K562 (cell line): ENCODE results near the gene ANOS1. TPM values are rescaled to one million over a fixed set of nuclear protein-coding genes. Genes with fewer than 3 reads are reported as not detected.

Experiments used
- ATAC-seq: fragments of 200-7000 bp; cut with Tn5 transposase; 3 replicates; pipeline ENCODE4 v1.9.1; 2020; ENCODE audit warnings: moderate library complexity
- Bru-seq: library from RNA; stranded (reverse); fragments of 400-500 nt; gene quantifications from one replicate; lab custom pipeline; 2021; lab: Mats Ljungman, UMichigan
- BruChase-seq, 2 experiments: library from RNA; stranded (reverse); fragments of 400-500 nt; gene quantifications; one replicate each; lab custom pipeline; 2021; lab: Mats Ljungman, UMichigan
- BruUV-seq: library from RNA; stranded (reverse); fragments of 400-500 nt; replicated peaks from 2 replicates; lab custom pipeline; 2021; lab: Mats Ljungman, UMichigan
- CTCF ChIA-PET: fragments of 300-600 bp; formaldehyde crosslinking; extraction: SDS; loops from one replicate; lab custom pipeline; 2021; ENCODE audit warnings: low intra/inter-chr PET ratio; lab: Yijun Ruan, JAX
- POLR2A ChIA-PET: fragments of 300-600, 350-650 bp; sonication (Branson Sonifier 250); formaldehyde crosslinking; extraction: SDS; loops from one replicate; lab custom pipeline; 2021; ENCODE audit warnings: antibody characterized with exemption, inconsistent platforms; lab: Yijun Ruan, JAX
- DNase-seq, 4 experiments: peaks; one replicate each; pipeline versions ENCODE4 v3.0.0 to v3.0.0-alpha.2; 2011 to 2018; ENCODE audit warnings: low spot score in 3 of 4, mixed read lengths in 3 of 4; ENCODE audit errors: extremely low read depth in 1 of 4
- FAIRE-seq: peaks from 2 replicates; lab custom pipeline; 2011; peaks lifted over from hg19 to GRCh38; lab: Jason Lieb, UNC
- H2AFZ ChIP-seq: 2 replicates; pipeline ENCODE4 v1.6.0; 2011; ENCODE audit warnings: low read depth, low read length, control low read depth, inconsistent platforms
- H3K27ac ChIP-seq: fragments of 200-600 bp; 3 replicates; pipeline ENCODE4 v1.8.0; 2011; ENCODE audit warnings: low read depth, mild to moderate bottlenecking, control low read depth, inconsistent platforms, low read length, moderate library complexity, mixed read lengths; ENCODE audit errors: extremely low read depth
- H3K27me3 ChIP-seq, 2 experiments: fragments of 300-600 bp in 1 of 2; 2 replicates in 1 of 2; 3 replicates in 1 of 2; pipeline versions ENCODE4 v1.6.0 to v1.8.0; 2011; ENCODE audit warnings: inconsistent platforms in 2 of 2, low read length in 2 of 2, mild to moderate bottlenecking in 1 of 2, mixed read lengths in 1 of 2, moderate library complexity in 1 of 2; ENCODE audit not compliant: control insufficient read depth in 2 of 2, insufficient read depth in 2 of 2
- H3K36me3 ChIP-seq: fragments of 300-600 bp; 3 replicates; pipeline ENCODE4 v1.8.0; 2011; ENCODE audit warnings: mild to moderate bottlenecking, low read length, inconsistent platforms; ENCODE audit not compliant: control insufficient read depth, insufficient read depth
- H3K4me1 ChIP-seq, 2 experiments: fragments of 200-600 bp in 1 of 2; replicated peaks in 1 of 2; 2 replicates in 1 of 2; 3 replicates in 1 of 2; pipeline versions ENCODE4 v1.5.1 to v1.8.0; 2011; ENCODE audit warnings: inconsistent platforms in 2 of 2, low read length in 2 of 2, mild to moderate bottlenecking in 1 of 2, mixed read lengths in 1 of 2, moderate library complexity in 1 of 2; ENCODE audit not compliant: control insufficient read depth in 2 of 2, insufficient read depth in 2 of 2
- H3K4me2 ChIP-seq: 2 replicates; pipeline ENCODE4 v1.6.1; 2011; ENCODE audit warnings: low read length, control low read depth, inconsistent platforms, mixed read lengths; ENCODE audit not compliant: insufficient read depth
- H3K4me3 ChIP-seq: fragments of 200-600 bp; sonication (generic), shearing (Covaris generic); 2 replicates; pipeline ENCODE4 v1.5.1; 2016; ENCODE audit warnings: control low read depth, inconsistent platforms
- H3K79me2 ChIP-seq: fragments of 200-600 bp; 3 replicates; pipeline ENCODE4 v1.8.0; 2011; ENCODE audit warnings: low read length, inconsistent platforms; ENCODE audit not compliant: control insufficient read depth, insufficient read depth
- H3K9ac ChIP-seq, 2 experiments: 2 replicates each; pipeline versions ENCODE4 v1.6.0 to v1.6.1; 2011; ENCODE audit warnings: low read depth in 2 of 2, low read length in 2 of 2, control low read depth in 1 of 2, inconsistent platforms in 1 of 2, mild to moderate bottlenecking in 1 of 2, mixed read lengths in 1 of 2; ENCODE audit not compliant: insufficient read depth in 1 of 2
- H3K9me1 ChIP-seq: one replicate; pipeline ENCODE4 v1.6.0; 2011; ENCODE audit warnings: inconsistent platforms, mild to moderate bottlenecking, low read length, moderate library complexity; ENCODE audit not compliant: control insufficient read depth, insufficient read depth
- H3K9me3 ChIP-seq: replicated peaks from 2 replicates; pipeline ENCODE4 v1.5.1; 2011; ENCODE audit warnings: low read depth, low read length, inconsistent platforms; ENCODE audit not compliant: control insufficient read depth, insufficient read depth
- H4K20me1 ChIP-seq: replicated peaks from 2 replicates; pipeline ENCODE4 v1.6.1; 2011; ENCODE audit warnings: low read length, inconsistent platforms, mixed read lengths; ENCODE audit not compliant: control insufficient read depth, insufficient read depth
- CEBPG ChIP-seq, 3 experiments: fragments of 200-800 bp in 1 of 3; sonication (Bioruptor generic) in 1 of 3; sonication (generic) in 1 of 3; formaldehyde crosslinking in 1 of 3; IDR thresholded peaks in 2 of 3; conservative IDR thresholded peaks in 1 of 3; 2 replicates each; pipeline versions ENCODE4 v1.6.1 to v1.8.0; 2016 to 2022; ENCODE audit warnings: missing compliant biosample characterization in 2 of 3, missing genetic modification characterization in 2 of 3, mild to moderate bottlenecking in 1 of 3, missing genetic modification reagents in 1 of 3
- WGBS: fragments of 100-300 bp; shearing (Covaris generic); methylation state at CpG from one replicate; pipeline ENCODE4 v1.1.6; 2016; ENCODE audit warnings: low coverage, mixed read lengths; ENCODE audit not compliant: insufficient coverage; ENCODE audit errors: missing lambda C conversion rate; 5-methylcytosine and 5-hydroxymethylcytosine counted together
- in situ Hi-C: fragments of 300-500 bp; cut with MboI; formaldehyde crosslinking; loops from 4 replicates; pipeline ENCODE4 v1.15.0; 2018; ENCODE audit warnings: inconsistent platforms, mixed read lengths
- intact Hi-C: fragments of 100-400 bp; cut with micrococcal nuclease; formaldehyde crosslinking; loops from 2 replicates; pipeline ENCODE4 v1.14.2; 2022
- long read RNA-seq, 3 experiments: library from polyadenylated mRNA in 2 of 3; library from RNA in 1 of 3; unstranded in 2 of 3; stranded (forward) in 1 of 3; transcript quantifications; one replicate each; pipeline ENCODE4 v2.0.0, GENCODE V29; 2019 to 2022
- polyA minus RNA-seq, 3 experiments: library from RNA; depleted of rRNA, polyadenylated mRNA; stranded (reverse); fragments of >200 nt; gene quantifications; 2 replicates each; pipeline ENCODE4 v1.2.3, GENCODE V29; 2011
- polyA plus RNA-seq, 8 experiments: library from polyadenylated mRNA; depleted of rRNA in 4 of 8; stranded (reverse) in 5 of 8; unstranded in 3 of 8; fragments of >200 nt; fragmentation: Nextera tagmentation in 2 of 8; fragmentation: Illumina TruSeq in 1 of 8; extraction: Ambion mirVana in 2 of 8; extraction: Trizol in 1 of 8; gene quantifications; 2 replicates each; pipeline versions ENCODE4 v1.2.1 to v1.2.3, GENCODE V29; 2011 to 2014; ENCODE audit warnings: inconsistent platforms in 1 of 8, missing spikeins in 1 of 8
- total RNA-seq, 7 experiments: library from RNA; depleted of rRNA in 6 of 7; stranded (reverse); fragments of >200 nt in 6 of 7; fragmentation: Illumina TruSeq in 2 of 7; extraction: Trizol in 2 of 7; gene quantifications; 2 replicates each; pipeline versions ENCODE4 v1.2.1 to v1.2.3, GENCODE V29; 2011 to 2021; ENCODE audit warnings: low replicate concordance in 1 of 7
- TF ChIP-seq, protein P1 (sequence below): fragments of 450-650 bp; IDR thresholded peaks from 2 replicates; pipeline ENCODE4 v1.6.1; 2016

Gene ANOS1, protein sequence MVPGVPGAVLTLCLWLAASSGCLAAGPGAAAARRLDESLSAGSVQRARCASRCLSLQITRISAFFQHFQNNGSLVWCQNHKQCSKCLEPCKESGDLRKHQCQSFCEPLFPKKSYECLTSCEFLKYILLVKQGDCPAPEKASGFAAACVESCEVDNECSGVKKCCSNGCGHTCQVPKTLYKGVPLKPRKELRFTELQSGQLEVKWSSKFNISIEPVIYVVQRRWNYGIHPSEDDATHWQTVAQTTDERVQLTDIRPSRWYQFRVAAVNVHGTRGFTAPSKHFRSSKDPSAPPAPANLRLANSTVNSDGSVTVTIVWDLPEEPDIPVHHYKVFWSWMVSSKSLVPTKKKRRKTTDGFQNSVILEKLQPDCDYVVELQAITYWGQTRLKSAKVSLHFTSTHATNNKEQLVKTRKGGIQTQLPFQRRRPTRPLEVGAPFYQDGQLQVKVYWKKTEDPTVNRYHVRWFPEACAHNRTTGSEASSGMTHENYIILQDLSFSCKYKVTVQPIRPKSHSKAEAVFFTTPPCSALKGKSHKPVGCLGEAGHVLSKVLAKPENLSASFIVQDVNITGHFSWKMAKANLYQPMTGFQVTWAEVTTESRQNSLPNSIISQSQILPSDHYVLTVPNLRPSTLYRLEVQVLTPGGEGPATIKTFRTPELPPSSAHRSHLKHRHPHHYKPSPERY
- total RNA-seq (2011; cell fraction: chromatin; rRNA removed; ENCODE audit: low replicate concordance): not detected in 2 replicates
- total RNA-seq (2011; cell fraction: nucleolus; rRNA removed): not detected in 2 replicates
- total RNA-seq (2011; cell fraction: nucleoplasm; rRNA removed): not detected in 2 replicates
- total RNA-seq (2014; rRNA removed) (not detected in 2 replicates), total RNA-seq (2014; rRNA removed; fragmentation: Illumina TruSeq; extraction: Trizol) (not detected in 2 replicates), total RNA-seq (2015; rRNA removed; fragmentation: Illumina TruSeq; extraction: Trizol) (not detected in 2 replicates), total RNA-seq (2021) (0.04 and 0.09 TPM in 2 replicates), polyA plus RNA-seq (2011; rRNA removed) (not detected in 2 replicates), polyA plus RNA-seq (2014; fragmentation: Illumina TruSeq; extraction: Trizol) (not detected in 2 replicates), polyA plus RNA-seq (2014; fragmentation: Nextera tagmentation; extraction: Ambion mirVana) (not detected), polyA plus RNA-seq (2014; rRNA removed) (not detected in 2 replicates), polyA minus RNA-seq (2011; rRNA and poly(A)+ RNA removed) (not detected in 2 replicates), Bru-seq, nascent RNA (percentile 2 among the genes with signal in this experiment), BruChase-seq, experiment 1, labeled RNA remaining after a 2-hour chase (not detected), BruChase-seq, experiment 2, labeled RNA remaining after a 6-hour chase (percentile 2 among the genes with signal in this experiment)
- not detected in 2 replicates for polyA plus RNA-seq (2011; cell fraction: cytosol; rRNA removed)
- not detected in 2 replicates for polyA plus RNA-seq (2011; cell fraction: nucleus; rRNA removed)
- not detected in 2 replicates for polyA plus RNA-seq (2012)
- not detected in 2 replicates for polyA minus RNA-seq (2011; cell fraction: cytosol; rRNA and poly(A)+ RNA removed)
- not detected in 2 replicates for polyA minus RNA-seq (2011; cell fraction: nucleus; rRNA and poly(A)+ RNA removed)
- long read RNA-seq, experiment 1: 0 reads
- long read RNA-seq, experiment 2: 0 reads
- long read RNA-seq, experiment 3: 0 reads

GRCh38 chrX:8731559-8732395, at the start of gene ANOS1:
TSS of gene ANOS1 (minus strand) at chrX:8732137. CDS start at chrX:8732036, 101 bp downstream.
- 7% methylated on average over 11 of the region's 88 CpGs for WGBS
- H3K9me3 ChIP-seq: no peaks in the 10 kb centered on the region
- no peaks in the 10 kb centered on the region for H3K36me3 ChIP-seq
- FAIRE-seq (no peak), ATAC-seq (no peak; the same call in 2 of the 3 replicates), DNase-seq (no peak)
- H4K20me1 ChIP-seq: no peaks in the 10 kb centered on the region
- no peak within 1 kb of the TSS for H3K4me2 ChIP-seq
- TF ChIP-seq CEBPG (CRISPR knock-in tag; IDR thresholded peaks at IDR 0.05) (no peak), CEBPG (tag; conservative IDR thresholded peaks at IDR 0.05 in 1 of 2, IDR thresholded peaks at IDR 0.05 in 1 of 2) (no peak)
- TF ChIP-seq, protein P1, sequence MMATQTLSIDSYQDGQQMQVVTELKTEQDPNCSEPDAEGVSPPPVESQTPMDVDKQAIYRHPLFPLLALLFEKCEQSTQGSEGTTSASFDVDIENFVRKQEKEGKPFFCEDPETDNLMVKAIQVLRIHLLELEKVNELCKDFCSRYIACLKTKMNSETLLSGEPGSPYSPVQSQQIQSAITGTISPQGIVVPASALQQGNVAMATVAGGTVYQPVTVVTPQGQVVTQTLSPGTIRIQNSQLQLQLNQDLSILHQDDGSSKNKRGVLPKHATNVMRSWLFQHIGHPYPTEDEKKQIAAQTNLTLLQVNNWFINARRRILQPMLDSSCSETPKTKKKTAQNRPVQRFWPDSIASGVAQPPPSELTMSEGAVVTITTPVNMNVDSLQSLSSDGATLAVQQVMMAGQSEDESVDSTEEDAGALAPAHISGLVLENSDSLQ: peak; percentile 49; the same call in 1 of the 2 replicates
- CTCF ChIA-PET: no interaction called here
- intact Hi-C loops: no loop called here
- no TSS peak for BruUV-seq
- no peak within 1 kb of the TSS for H2AFZ ChIP-seq
- POLR2A ChIA-PET: interaction anchor here (0.6 kb wide), 1 partner anchor 74 kb away, joined by 3 read pairs; no protein-coding TSS in a partner anchor
- no peaks in the 10 kb centered on the region for H3K27me3 ChIP-seq
- H3K9ac ChIP-seq: no peak within 1 kb of the TSS
- H3K4me1 ChIP-seq: no peaks in the 10 kb centered on the region
- H3K4me3 ChIP-seq: no peak within 1 kb of the TSS
- no peak within 1 kb of the TSS for H3K27ac ChIP-seq
- H3K79me2 ChIP-seq: no peaks in the 10 kb centered on the region
- in situ Hi-C loops: loop anchor here (10.0 kb wide), 1 partner anchor 737 kb away; no protein-coding TSS in a partner anchor
- no peaks in the 10 kb centered on the region for H3K9me1 ChIP-seq
